HL-60/S4 treated with retinoic acid at 250 ng/mL for 4 days and 3 days (cell line): ENCODE results near the gene TGM2.
"Not testable (repeated sequence)": the region's sequence is repeated elsewhere in the genome, so short reads cannot be mapped to it uniquely, and the experiment has no call there.

Experiments used
- in situ Hi-C: fragments of 300-500 bp; cut with MboI; formaldehyde crosslinking; loops from 2 replicates; pipeline ENCODE4 v1.7.0; 2022; ENCODE audit warnings: low sequenced_read_pairs

TGM2 gene

DNA sequence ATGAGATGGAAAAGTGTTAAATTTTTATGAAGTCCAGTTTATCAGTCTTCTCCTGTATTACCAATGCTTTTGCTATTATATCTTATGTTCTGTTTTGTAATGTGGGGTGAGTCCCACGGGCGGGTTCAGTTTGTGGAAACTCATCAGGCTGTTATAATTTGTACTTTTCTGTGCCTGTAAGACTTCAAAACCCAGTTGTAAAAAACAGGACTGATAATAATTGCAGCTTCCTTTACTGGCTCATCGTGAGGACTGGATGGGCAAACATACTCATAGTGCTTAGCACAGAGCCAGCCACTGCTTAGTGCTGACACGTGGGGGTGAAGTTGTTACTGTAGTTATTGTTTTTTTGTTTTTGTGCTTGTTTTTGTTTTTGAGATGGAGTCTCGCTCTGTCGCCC lies 45.6 kb downstream of the TGM2 start:
- in situ Hi-C loops: no loop called here

DNA sequence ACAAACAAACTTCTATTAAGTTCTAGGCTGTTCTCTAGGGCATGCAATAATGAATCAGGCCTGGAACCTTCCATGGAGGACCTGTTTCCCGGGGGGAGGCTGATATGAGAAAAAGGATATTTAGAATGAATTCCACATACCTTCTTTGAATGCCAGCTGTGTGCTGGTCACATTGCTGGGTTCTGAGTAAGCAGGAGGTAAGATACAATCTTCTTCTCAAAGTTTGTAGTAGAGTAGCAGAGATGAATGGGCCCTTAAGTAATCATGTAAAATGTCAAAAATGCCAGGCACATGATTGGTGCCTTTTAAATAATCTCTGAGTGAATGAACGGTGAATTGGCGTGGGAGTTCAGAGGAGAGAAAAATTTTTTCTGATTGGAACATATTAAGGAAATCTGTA lies 47.4 kb downstream of the TGM2 start:
- in situ Hi-C loops: no loop called here

DNA sequence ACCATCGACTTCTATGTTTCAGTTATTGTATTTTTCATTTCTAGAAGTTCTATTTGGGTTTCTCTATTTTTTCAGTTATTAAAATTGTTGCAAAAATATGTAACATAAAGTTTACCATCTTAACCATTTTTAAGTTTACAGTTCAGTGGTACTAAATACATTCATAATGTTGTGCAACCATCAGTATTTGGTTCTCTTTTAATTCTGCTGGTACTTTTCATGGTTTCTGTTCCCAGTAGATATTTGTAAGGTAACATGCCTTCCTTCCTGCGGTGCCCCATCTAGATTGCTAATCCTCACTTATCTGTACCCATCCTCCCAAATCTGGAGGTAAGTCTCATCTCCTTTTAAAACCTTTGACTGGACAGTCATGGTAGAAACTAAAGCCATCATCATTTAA lies 47.9 kb downstream of the TGM2 start:
- in situ Hi-C loops: no loop called here

DNA sequence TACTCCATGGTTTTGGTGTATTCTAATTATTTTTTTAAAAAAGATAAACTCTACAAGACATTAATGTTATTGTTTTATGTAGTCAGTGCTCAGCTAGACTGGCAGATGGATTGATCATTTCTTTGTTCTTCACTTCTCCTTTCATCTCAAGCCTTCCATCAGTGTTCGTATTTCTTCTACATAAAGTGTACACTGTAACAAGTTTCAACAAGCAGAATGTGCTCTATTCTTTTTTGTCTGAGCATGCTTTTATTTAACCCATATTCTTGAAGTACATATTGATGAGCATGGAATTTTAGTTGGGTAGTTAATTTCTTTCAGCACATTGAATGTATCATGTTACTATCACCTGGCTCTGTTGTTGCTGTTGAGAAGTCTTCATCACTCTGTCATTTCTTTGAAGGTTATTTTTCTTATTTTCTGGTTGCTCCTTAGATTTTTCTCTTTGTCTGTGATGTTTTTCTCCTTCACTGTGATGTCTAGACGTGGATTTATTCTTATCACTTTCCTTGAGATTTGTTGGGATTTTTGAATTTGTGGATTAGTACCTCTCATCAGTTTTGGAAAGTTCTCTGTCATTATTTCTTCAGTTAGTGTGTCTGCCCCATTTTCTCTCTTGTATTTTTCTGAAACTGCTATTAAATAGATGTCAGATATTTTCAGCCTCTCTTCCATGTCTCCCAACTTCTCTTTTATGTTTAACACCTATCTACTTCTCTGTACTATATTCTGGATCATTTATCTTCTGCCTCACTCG lies 48.5 kb downstream of the TGM2 start:
- in situ Hi-C loops: no loop called here

- in situ Hi-C loops: no loop called here
These were observed 49.2 kb downstream of the TGM2 start for GRCh38 chr20:38115896-38116295.

DNA sequence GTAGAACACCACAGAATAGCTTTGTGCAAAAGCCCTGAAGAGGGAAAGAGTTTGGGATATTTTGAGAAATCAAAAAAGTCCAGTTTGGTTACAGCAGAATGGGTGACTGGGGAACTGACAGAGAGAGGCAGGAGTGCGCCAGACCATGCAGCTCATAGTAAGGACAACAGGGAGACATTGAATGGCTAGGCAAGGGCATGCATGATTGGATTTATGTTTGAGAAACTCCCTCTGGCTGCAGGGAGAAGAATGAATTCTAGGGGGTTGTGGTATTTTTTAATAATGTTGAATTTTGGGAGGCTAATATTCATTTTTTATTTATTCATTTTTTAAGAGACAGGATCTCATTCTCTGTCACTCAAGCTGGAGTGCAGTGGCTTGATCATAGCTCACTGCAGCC lies 49.9 kb downstream of the TGM2 start:
- in situ Hi-C loops: no loop called here

DNA sequence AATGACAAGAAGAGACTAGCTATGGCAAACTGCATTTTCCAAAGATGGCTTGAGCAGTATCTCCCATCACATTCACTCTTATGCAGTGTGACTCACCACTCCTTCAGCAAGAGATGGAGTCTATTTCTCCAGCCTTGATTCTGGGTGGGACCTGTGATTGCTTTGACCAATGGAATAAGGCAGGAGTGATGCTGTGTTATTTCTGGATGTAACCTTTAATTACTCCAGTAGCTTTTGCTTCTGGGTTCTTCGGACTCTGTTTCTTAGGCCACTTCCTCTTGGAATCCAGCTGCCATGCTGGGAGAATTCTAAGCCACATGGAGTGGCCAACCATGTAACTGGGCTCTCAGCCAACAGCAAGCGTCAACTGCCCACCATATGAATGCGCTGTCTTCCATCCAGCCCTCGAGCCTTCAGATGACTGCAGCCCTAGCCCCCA lies 50.7 kb downstream of the TGM2 start:
- in situ Hi-C loops: no loop called here

DNA sequence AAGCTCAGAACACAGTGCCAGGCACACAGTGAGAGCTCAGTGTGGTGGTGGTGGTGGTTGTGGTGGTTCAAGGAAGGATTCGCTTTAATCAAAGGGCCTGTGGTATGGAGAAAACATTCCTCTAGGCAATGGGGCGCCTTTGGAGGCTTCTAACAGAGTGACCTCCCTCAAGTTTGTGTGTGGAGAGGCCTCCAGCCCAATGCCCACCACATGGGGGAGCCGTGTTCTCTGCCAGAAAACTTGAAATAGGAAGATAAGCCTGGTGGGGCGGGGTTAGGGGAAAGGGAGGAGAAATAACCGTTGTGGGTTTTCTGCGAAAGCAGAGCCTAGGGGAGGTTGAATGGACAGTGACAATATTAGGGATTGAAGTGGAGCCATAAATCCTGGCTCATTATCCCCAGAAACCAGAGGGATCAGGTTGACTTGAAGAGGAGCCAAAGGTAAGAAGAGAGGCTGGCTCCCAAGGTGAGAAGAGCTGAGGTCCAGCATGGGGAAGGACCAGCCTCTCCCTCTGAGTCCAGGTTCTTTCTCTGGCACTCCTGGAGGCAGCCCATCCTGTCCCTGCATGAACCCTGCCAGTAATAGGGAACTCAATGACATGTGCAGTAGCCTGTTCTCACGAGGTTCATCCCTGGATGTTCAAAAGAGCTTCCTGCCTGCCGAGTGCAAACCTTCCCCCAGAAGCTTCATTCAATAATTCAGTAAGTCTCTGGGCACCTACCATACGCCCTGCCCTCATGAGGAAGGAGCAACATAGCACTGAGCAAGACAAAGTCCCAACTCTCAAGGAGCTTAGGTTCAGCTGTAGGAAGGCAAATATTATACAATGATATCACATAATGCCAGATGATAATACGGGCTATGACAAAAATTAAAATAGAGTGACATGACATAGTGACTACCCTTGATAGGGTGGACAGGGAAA lies 51.4 kb downstream of the TGM2 start:
- in situ Hi-C loops: no loop called here

DNA sequence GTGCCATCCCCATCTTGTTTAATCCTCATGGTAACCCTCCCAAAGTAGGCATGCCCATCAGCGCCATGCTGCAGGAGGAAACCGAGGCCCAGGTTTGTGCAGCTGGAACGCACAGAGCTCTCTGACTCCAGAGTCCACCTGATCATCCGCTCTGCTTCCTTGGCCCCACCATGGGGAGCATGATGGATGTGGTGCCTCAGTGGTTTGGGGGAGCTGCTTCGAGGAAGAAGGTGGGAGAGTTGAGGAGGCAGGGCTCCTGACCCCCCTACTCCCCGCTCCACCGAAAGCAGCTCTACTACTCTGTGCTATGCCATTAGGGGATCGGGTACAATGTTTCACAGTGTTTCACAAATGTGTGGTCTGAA lies 52.2 kb downstream of the TGM2 start:
- in situ Hi-C loops: no loop called here

GRCh38 chr20:38112261-38112929 lies 52.7 kb downstream of the TGM2 start:
- in situ Hi-C loops: no loop called here

GRCh38 chr20:38111366-38112232 lies 53.5 kb downstream of the TGM2 start:
- in situ Hi-C loops: no loop called here

DNA sequence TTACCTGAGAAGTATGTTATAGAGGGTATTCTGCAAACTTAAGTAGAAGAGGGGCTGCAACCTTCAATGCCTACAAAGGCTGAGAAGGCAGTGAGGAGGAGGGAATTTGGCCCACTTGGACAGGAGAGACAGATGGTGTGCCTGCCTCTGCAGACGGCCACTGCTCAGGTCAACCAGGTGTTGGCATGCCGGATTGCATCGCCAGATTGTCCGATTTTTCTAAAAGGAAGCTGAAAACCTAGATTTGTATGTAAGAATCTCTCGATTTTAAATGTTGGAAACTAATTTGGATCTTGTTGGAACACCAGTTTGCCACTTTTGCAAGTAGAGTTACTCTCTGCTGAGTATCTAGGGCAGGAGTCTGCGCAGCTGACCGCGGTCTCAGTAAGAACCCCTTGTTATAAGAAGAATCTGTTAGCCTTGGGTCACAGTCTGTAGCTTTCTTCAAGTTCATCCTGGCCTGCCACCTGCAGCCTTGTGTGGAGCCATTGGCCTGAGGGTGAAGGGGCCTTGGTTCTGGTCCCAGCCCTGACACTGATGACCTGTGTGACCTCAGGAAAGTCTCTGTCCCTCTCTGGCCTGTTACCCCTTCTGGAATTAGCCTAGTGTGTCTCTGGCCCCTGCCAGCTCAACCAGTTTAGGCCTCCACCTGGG lies 54.4 kb downstream of the TGM2 start:
- in situ Hi-C loops: no loop called here

GRCh38 chr20:38109591-38110524 lies 55.2 kb downstream of the TGM2 start:
- in situ Hi-C loops: no loop called here

GRCh38 chr20:38108986-38109541 lies 56.0 kb downstream of the TGM2 start:
- in situ Hi-C loops: no loop called here

DNA sequence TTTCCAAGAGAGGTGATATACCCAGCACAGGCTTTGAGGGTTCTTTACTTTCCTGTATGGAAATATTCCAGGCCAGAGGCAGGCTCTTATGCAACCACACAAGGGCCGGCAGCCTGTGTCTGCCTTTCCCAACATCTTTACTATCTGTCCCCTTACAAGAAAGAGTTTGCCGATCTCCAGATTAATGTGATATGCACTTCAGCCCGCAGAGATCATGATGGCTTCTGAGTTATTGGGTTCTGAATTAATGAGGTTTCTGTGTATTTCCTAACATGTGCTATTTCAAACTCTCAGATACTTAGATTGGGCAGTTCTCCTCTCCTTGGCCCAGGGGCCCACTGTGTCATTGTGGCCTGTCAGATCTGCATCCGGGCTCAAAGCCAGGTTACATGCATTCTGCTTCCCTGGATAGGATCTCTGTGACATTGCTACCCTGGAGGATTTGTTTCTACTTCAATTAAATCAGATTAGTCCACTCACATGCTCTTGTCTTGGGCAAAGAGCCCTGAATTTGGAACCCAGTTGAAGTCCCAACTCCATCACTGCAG lies 56.6 kb downstream of the TGM2 start:
- in situ Hi-C loops: no loop called here

- in situ Hi-C loops: not testable (repeated sequence)
These were observed 57.2 kb downstream of the TGM2 start for GRCh38 chr20:38107916-38108315.

DNA sequence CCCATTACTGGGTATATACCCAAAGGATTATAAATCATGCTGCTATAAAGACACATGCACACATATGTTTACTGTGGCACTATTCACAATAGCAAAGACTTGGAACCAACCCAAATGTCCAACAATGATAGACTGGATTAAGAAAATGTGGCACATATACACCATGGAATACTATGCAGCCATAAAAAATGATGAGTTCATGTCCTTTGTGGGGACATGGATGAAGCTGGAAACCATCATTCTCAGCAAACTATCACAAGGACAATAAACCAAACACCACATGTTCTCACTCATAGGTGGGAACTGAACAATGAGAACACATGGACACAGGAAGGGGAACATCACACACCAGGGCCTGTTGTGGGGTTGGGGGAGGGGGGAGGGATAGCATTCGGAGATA lies 57.7 kb downstream of the TGM2 start:
- in situ Hi-C loops: not testable (repeated sequence)

GRCh38 chr20:38106461-38106860 lies 58.6 kb downstream of the TGM2 start:
- in situ Hi-C loops: no loop called here
